HepG2 (cell line): ENCODE data around the gene ABCG1. TPM values are rescaled to one million over a fixed set of nuclear protein-coding genes. Genes with fewer than 3 reads are reported as not detected.
A peak's percentile ranks its signal among the peaks of the same experiment; 100 is the strongest.

Experiments used
- ATAC-seq: fragments of 200-7000 bp; cut with Tn5 transposase; 3 replicates; pipeline ENCODE4 v1.9.1; 2020; ENCODE audit warnings: mild to moderate bottlenecking, moderate library complexity
- BruUV-seq: library from RNA; stranded (reverse); fragments of 400-500 nt; replicated peaks from 2 replicates; lab custom pipeline; 2021; lab: Mats Ljungman, UMichigan
- CTCF ChIA-PET: fragments of 300-600 bp; formaldehyde crosslinking; extraction: SDS; loops from one replicate; lab custom pipeline; 2021; ENCODE audit warnings: low total read pairs, inconsistent platforms, low intra/inter-chr PET ratio; lab: Yijun Ruan, JAX
- POLR2A ChIA-PET: fragments of 350-600 bp; sonication (Branson Sonifier 250); formaldehyde crosslinking; loops from one replicate; lab custom pipeline; 2020; ENCODE audit warnings: antibody characterized with exemption, inconsistent platforms; lab: Yijun Ruan, JAX
- DNase-seq: peaks from one replicate; pipeline ENCODE4 v3.0.0-alpha.2; 2015; ENCODE audit warnings: low spot score
- FAIRE-seq: peaks from 3 replicates; lab custom pipeline; 2011; peaks lifted over from hg19 to GRCh38; lab: Jason Lieb, UNC
- H2AFZ ChIP-seq: one replicate; pipeline ENCODE4 v1.6.1; 2011; ENCODE audit warnings: low read length, inconsistent platforms
- H3K27ac ChIP-seq: fragments of 300-600 bp; 3 replicates; pipeline ENCODE4 v1.8.0; 2011; ENCODE audit warnings: mixed run types, mild to moderate bottlenecking, mixed read lengths, low read length, inconsistent platforms; ENCODE audit not compliant: insufficient read depth; ENCODE audit errors: extremely low read length
- H3K27me3 ChIP-seq, 2 experiments: fragments of 200-600 bp in 1 of 2; 2 replicates in 1 of 2; 3 replicates in 1 of 2; pipeline versions ENCODE4 v1.6.0 to v1.8.0; 2011; ENCODE audit warnings: low read length in 2 of 2, mild to moderate bottlenecking in 2 of 2, moderate library complexity in 2 of 2, inconsistent platforms in 1 of 2; ENCODE audit not compliant: insufficient read depth in 2 of 2, control insufficient read depth in 1 of 2
- H3K36me3 ChIP-seq, 2 experiments: fragments of 200-600 bp in 1 of 2; replicated peaks in 1 of 2; 2 replicates in 1 of 2; 3 replicates in 1 of 2; pipeline versions ENCODE4 v1.5.1 to v1.8.0; 2011; ENCODE audit warnings: low read length in 2 of 2, inconsistent platforms in 1 of 2; ENCODE audit not compliant: insufficient read depth in 2 of 2, control insufficient read depth in 1 of 2
- H3K4me1 ChIP-seq: 2 replicates; pipeline ENCODE4 v1.5.1; 2012; ENCODE audit warnings: low read length, inconsistent platforms; ENCODE audit not compliant: insufficient read depth
- H3K4me2 ChIP-seq: 2 replicates; pipeline ENCODE4 v1.6.0; 2011; ENCODE audit warnings: low read depth, low read length, inconsistent platforms
- H3K4me3 ChIP-seq, 3 experiments: fragments of 200-600 bp in 1 of 3; sonication (generic), shearing (Covaris generic) in 1 of 3; replicated peaks in 1 of 3; 2 replicates each; pipeline ENCODE4 v1.5.1; 2011 to 2016; ENCODE audit warnings: low read length in 3 of 3, inconsistent platforms in 2 of 3, low read depth in 2 of 3, mild to moderate bottlenecking in 2 of 3, control low read depth in 1 of 3, mixed read lengths in 1 of 3; ENCODE audit not compliant: insufficient read depth in 1 of 3
- H3K79me2 ChIP-seq: one replicate; pipeline ENCODE4 v1.6.1; 2011; ENCODE audit warnings: low read length, inconsistent platforms; ENCODE audit not compliant: insufficient read depth
- H3K9ac ChIP-seq: 2 replicates; pipeline ENCODE4 v1.6.0; 2011; ENCODE audit warnings: mild to moderate bottlenecking, low read depth, low read length, inconsistent platforms; ENCODE audit not compliant: insufficient read depth
- H3K9me3 ChIP-seq: 2 replicates; pipeline ENCODE4 v1.5.1; 2012; ENCODE audit warnings: mild to moderate bottlenecking, low read length
- H4K20me1 ChIP-seq: 2 replicates; pipeline ENCODE4 v1.6.0; 2011; ENCODE audit warnings: inconsistent platforms, mild to moderate bottlenecking, low read length, moderate library complexity; ENCODE audit not compliant: insufficient read depth
- KLF12 ChIP-seq: sonication (generic); formaldehyde crosslinking; IDR thresholded peaks from 2 replicates; pipeline ENCODE4 v1.4.0; 2020; ENCODE audit warnings: missing genetic modification reagents, borderline replicate concordance
- ZNF646 ChIP-seq: sonication (generic); formaldehyde crosslinking; IDR thresholded peaks from 2 replicates; pipeline ENCODE4 v1.9.0; 2021; ENCODE audit warnings: mild to moderate bottlenecking, missing genetic modification reagents
- ZNF737 ChIP-seq: sonication (generic); formaldehyde crosslinking; IDR thresholded peaks from 2 replicates; pipeline ENCODE4 v1.5.0; 2020; ENCODE audit warnings: missing genetic modification reagents, mild to moderate bottlenecking, borderline replicate concordance
- ZNF776 ChIP-seq: sonication (generic); formaldehyde crosslinking; IDR thresholded peaks from 2 replicates; pipeline ENCODE4 v1.4.0; 2020; ENCODE audit warnings: mild to moderate bottlenecking, missing genetic modification reagents
- ZNF841 ChIP-seq: sonication (generic); formaldehyde crosslinking; IDR thresholded peaks from 2 replicates; pipeline ENCODE4 v1.8.1; 2023; ENCODE audit warnings: missing genetic modification reagents, borderline replicate concordance
- WGBS: methylation state at CpG from one replicate; pipeline ENCODE4 v1.1.6; 2017; ENCODE audit warnings: low lambda C conversion rate; 5-methylcytosine and 5-hydroxymethylcytosine counted together
- in situ Hi-C: cut with HindIII; loops from 2 replicates; pipeline ENCODE4 v1.10.0; 2017; ENCODE audit warnings: low pct_unique_long_range_greater_than_20kb; ENCODE audit not compliant: extremely low pct_ligation_motif_present
- intact Hi-C: fragments of 100-400 bp; cut with micrococcal nuclease; formaldehyde crosslinking; loops from one replicate; pipeline ENCODE4 v1.10.0; 2022; ENCODE audit not compliant: unreplicated experiment
- polyA plus RNA-seq, 8 experiments: library from polyadenylated mRNA; depleted of rRNA in 3 of 8; stranded (reverse) in 7 of 8; unstranded in 1 of 8; fragments of >200 nt; fragmentation: Illumina TruSeq in 4 of 8; extraction: Trizol in 4 of 8; gene quantifications; 2 replicates each; pipeline versions ENCODE4 v1.2.1 to v1.2.3, GENCODE V29; 2011 to 2016; ENCODE audit warnings: low read depth in 4 of 8, missing spikeins in 1 of 8, mixed read lengths in 1 of 8; ENCODE audit not compliant: insufficient read depth in 1 of 8
- total RNA-seq, 5 experiments: library from RNA; depleted of rRNA; stranded (reverse); fragments of >200 nt; fragmentation: Illumina TruSeq; extraction: Trizol; gene quantifications; 2 replicates each; pipeline ENCODE4 v1.2.3, GENCODE V29; 2016; ENCODE audit warnings: low read depth in 1 of 5
- TF ChIP-seq, protein P1 (sequence below): sonication (generic); formaldehyde crosslinking; IDR thresholded peaks from 2 replicates; pipeline ENCODE4 v1.4.0; 2020; ENCODE audit warnings: missing genetic modification reagents

ABCG1 gene
- total and polyA plus RNA-seq, 2 of the 13 experiments (the other 11 are each of a cell fraction or from before 2014, with no cell fraction given), result 0.04 TPM; not detected in 1

DNA sequence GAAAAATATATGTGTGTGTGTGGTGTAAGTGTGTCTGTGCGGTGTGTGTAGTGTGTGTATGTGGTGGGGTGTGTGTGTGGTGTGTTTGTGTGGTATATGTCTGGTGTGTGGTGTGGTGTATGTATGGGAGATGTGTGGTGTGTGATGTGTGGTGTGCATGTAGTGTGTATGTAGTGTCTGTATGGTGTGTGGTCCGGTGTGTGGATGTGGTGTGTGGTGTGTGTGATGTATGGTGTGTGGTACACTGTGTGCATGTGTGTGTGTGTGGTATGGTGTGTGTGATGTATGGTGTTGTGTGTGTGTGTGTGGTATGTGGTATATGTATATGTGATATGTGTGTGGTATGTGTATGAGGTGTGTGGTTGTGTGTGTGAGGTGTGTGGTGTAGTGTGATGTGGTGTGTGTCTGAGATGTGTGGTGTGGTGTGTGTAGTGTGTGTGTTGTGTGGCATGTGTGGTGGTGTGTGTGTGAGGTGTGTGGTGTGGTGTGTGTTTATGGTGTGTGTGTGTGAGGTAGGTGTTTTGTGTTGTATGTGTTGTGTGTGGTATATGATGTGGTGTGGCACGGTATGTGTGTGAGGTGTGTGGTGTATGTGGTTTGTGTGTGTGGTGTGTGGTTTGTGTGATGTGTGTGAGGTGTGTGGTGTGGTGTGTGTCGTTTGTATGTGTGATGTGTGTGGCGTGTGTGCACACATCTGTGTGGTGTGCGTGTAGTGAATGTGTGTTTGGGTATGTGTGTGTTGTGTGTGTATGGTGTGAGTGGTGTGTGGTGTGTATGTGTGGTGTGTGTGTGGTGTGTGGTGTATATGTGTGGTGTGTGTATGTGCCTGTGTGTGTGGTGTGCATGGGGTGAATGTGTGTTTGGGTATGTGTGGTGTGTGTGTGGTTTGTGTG is 35.3 kb upstream of the ABCG1 start:
- BruUV-seq, result no TSS peak
- POLR2A ChIA-PET, result no interaction called here
- Histone ChIP-seq H3K4me3 (no peak overlapping the region), H3K79me2 (no peaks in the 10 kb centered on the region), H3K4me1 (no peaks in the 10 kb centered on the region), H4K20me1 (no peaks in the 10 kb centered on the region), H3K27ac (no peak overlapping the region), H3K27me3 (no peaks in the 10 kb centered on the region; a peak in 1 of 5 replicates), H3K9ac (no peak overlapping the region), H3K36me3 (no peaks in the 10 kb centered on the region), H2AFZ (no peak overlapping the region), H3K9me3 (no peaks in the 10 kb centered on the region), H3K4me2 (no peak overlapping the region)
- CTCF ChIA-PET, result no interaction called here
- ATAC-seq (no peak), FAIRE-seq (peak; percentile 15), DNase-seq (no peak)
- WGBS, result 23% methylated on average over 6 of the region's 6 CpGs
- intact Hi-C loops, result no loop called here
- TF ChIP-seq ZNF646 (CRISPR knock-in tag), result peak; percentile 21; the same call in 1 of the 2 replicates
- TF ChIP-seq, protein P1, sequence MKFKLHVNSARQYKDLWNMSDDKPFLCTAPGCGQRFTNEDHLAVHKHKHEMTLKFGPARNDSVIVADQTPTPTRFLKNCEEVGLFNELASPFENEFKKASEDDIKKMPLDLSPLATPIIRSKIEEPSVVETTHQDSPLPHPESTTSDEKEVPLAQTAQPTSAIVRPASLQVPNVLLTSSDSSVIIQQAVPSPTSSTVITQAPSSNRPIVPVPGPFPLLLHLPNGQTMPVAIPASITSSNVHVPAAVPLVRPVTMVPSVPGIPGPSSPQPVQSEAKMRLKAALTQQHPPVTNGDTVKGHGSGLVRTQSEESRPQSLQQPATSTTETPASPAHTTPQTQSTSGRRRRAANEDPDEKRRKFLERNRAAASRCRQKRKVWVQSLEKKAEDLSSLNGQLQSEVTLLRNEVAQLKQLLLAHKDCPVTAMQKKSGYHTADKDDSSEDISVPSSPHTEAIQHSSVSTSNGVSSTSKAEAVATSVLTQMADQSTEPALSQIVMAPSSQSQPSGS (CRISPR knock-in tag), result no peak
- TF ChIP-seq KLF12 (CRISPR knock-in tag), result no peak
- TF ChIP-seq ZNF737 (CRISPR knock-in tag), result no peak
- TF ChIP-seq ZNF776 (CRISPR knock-in tag), result no peak
- no peak for TF ChIP-seq ZNF841 (CRISPR knock-in tag)
- in situ Hi-C loops, result no loop called here
